H9 (cell line): Measurements from ENCODE around the gene KCNJ11. TPM values are rescaled to one million over a fixed set of nuclear protein-coding genes. Genes with fewer than 3 reads are reported as not detected.

Experiments
- DNase-seq: peaks from one replicate; pipeline ENCODE4 v3.0.0-alpha.2; 2017
- H2AFZ ChIP-seq: one replicate; pipeline ENCODE4 v1.6.1; 2013; ENCODE audit warnings: mild to moderate bottlenecking, low read length, control low read depth, moderate library complexity
- H2AK5ac ChIP-seq: 2 replicates; pipeline ENCODE4 v1.6.1; 2013; ENCODE audit warnings: low read length, control low read depth, mixed read lengths; ENCODE audit not compliant: insufficient read length
- H2BK120ac ChIP-seq: one replicate; pipeline ENCODE4 v1.6.1; 2013; ENCODE audit warnings: low read depth, mild to moderate bottlenecking, low read length, control low read depth, inconsistent platforms; ENCODE audit not compliant: poor library complexity, severe bottlenecking
- H2BK12ac ChIP-seq: 2 replicates; pipeline ENCODE4 v1.6.1; 2013; ENCODE audit warnings: low read length, control low read depth, mixed read lengths, low read depth; ENCODE audit not compliant: insufficient read length
- H2BK15ac ChIP-seq: 2 replicates; pipeline ENCODE4 v1.6.1; 2013; ENCODE audit warnings: low read depth, low read length, control low read depth
- H2BK20ac ChIP-seq: one replicate; pipeline ENCODE4 v1.6.1; 2013; ENCODE audit warnings: low read depth, mild to moderate bottlenecking, low read length, control low read depth, inconsistent platforms; ENCODE audit not compliant: poor library complexity, severe bottlenecking
- H2BK5ac ChIP-seq: 2 replicates; pipeline ENCODE4 v1.6.1; 2013; ENCODE audit warnings: low read length, control low read depth, mixed read lengths; ENCODE audit not compliant: insufficient read length
- H3K14ac ChIP-seq: 2 replicates; pipeline ENCODE4 v1.6.1; 2013; ENCODE audit warnings: low read length, control low read depth; ENCODE audit not compliant: insufficient read depth
- H3K18ac ChIP-seq: 2 replicates; pipeline ENCODE4 v1.6.1; 2013; ENCODE audit warnings: low read depth, mild to moderate bottlenecking, mixed read lengths, low read length, control low read depth; ENCODE audit not compliant: insufficient read length
- H3K23ac ChIP-seq: 2 replicates; pipeline ENCODE4 v1.6.1; 2013; ENCODE audit warnings: low read length, control low read depth, mixed read lengths, low read depth; ENCODE audit not compliant: insufficient read length
- H3K23me2 ChIP-seq: 2 replicates; pipeline ENCODE4 v1.6.1; 2013; ENCODE audit warnings: low read depth, mild to moderate bottlenecking, mixed read lengths, low read length, control low read depth; ENCODE audit not compliant: insufficient read length, poor library complexity, severe bottlenecking
- H3K27ac ChIP-seq: 2 replicates; pipeline ENCODE4 v1.5.1; 2013; ENCODE audit warnings: low read length, control low read depth, mixed read lengths, low read depth; ENCODE audit not compliant: insufficient read length
- H3K27me3 ChIP-seq: 2 replicates; pipeline ENCODE4 v1.6.1; 2013; ENCODE audit warnings: low read length, control low read depth, inconsistent platforms; ENCODE audit not compliant: insufficient read depth
- H3K4ac ChIP-seq: 2 replicates; pipeline ENCODE4 v1.6.1; 2013; ENCODE audit warnings: low read depth, mild to moderate bottlenecking, control low read depth, inconsistent platforms, low read length, moderate library complexity
- H3K4me1 ChIP-seq: 2 replicates; pipeline ENCODE4 v1.6.1; 2013; ENCODE audit warnings: low read length, control low read depth, inconsistent platforms; ENCODE audit not compliant: insufficient read depth
- H3K4me2 ChIP-seq: 2 replicates; pipeline ENCODE4 v1.6.1; 2013; ENCODE audit warnings: low read length, control low read depth, mixed read lengths; ENCODE audit not compliant: insufficient read length, insufficient read depth
- H3K56ac ChIP-seq: 2 replicates; pipeline ENCODE4 v1.6.1; 2013; ENCODE audit warnings: low read depth, mild to moderate bottlenecking, mixed read lengths, low read length, control low read depth; ENCODE audit not compliant: insufficient read length
- H3K79me1 ChIP-seq: 2 replicates; pipeline ENCODE4 v1.6.1; 2013; ENCODE audit warnings: low read depth, mild to moderate bottlenecking, moderate library complexity, low read length, control low read depth, inconsistent platforms; ENCODE audit not compliant: insufficient read depth, poor library complexity, severe bottlenecking
- H3K79me2 ChIP-seq: 2 replicates; pipeline ENCODE4 v1.6.1; 2013; ENCODE audit warnings: low read length, control low read depth, inconsistent platforms; ENCODE audit not compliant: insufficient read depth
- H3K9ac ChIP-seq: 2 replicates; pipeline ENCODE4 v1.6.1; 2013; ENCODE audit warnings: low read length, control low read depth, mixed read lengths; ENCODE audit not compliant: insufficient read length; ENCODE audit errors: extremely low read depth
- H3K9me3 ChIP-seq: one replicate; pipeline ENCODE4 v1.6.1; 2013; ENCODE audit warnings: low read depth, low read length, inconsistent platforms; ENCODE audit not compliant: control insufficient read depth
- H3T11ph ChIP-seq: one replicate; pipeline ENCODE4 v1.6.1; 2013; ENCODE audit warnings: mild to moderate bottlenecking, low read length, control low read depth, inconsistent platforms
- H4K20me1 ChIP-seq: one replicate; pipeline ENCODE4 v1.6.1; 2013; ENCODE audit not compliant: control insufficient read depth, insufficient read length, insufficient read depth
- H4K5ac ChIP-seq: 2 replicates; pipeline ENCODE4 v1.6.1; 2013; ENCODE audit warnings: low read depth, mild to moderate bottlenecking, mixed read lengths, low read length, control low read depth; ENCODE audit not compliant: insufficient read length
- H4K8ac ChIP-seq: replicated peaks from 2 replicates; pipeline ENCODE4 v1.6.1; 2013; ENCODE audit warnings: low read length, control low read depth, mixed read lengths, low read depth; ENCODE audit not compliant: insufficient read length
- H4K91ac ChIP-seq: 2 replicates; pipeline ENCODE4 v1.6.1; 2013; ENCODE audit warnings: low read depth, mild to moderate bottlenecking, moderate library complexity, mixed read lengths, low read length, control low read depth; ENCODE audit not compliant: insufficient read length
- H3K27ac Mint-ChIP-seq, 3 experiments: 2 replicates in 2 of 3; 3 replicates in 1 of 3; pipeline ENCODE4 v1.8.0; 2020 to 2021; ENCODE audit warnings: mixed read lengths in 3 of 3, mild to moderate bottlenecking in 1 of 3, moderate library complexity in 1 of 3
- H3K27me3 Mint-ChIP-seq: 2 replicates; pipeline ENCODE4 v1.8.0; 2021; ENCODE audit warnings: low read depth, mild to moderate bottlenecking, moderate library complexity, mixed read lengths
- H3K36me3 Mint-ChIP-seq, 3 experiments: 2 replicates in 2 of 3; 3 replicates in 1 of 3; pipeline ENCODE4 v1.8.0; 2020 to 2021; ENCODE audit warnings: low read depth in 3 of 3, mixed read lengths in 3 of 3; ENCODE audit not compliant: insufficient read depth in 1 of 3
- H3K4me1 Mint-ChIP-seq, 2 experiments: 2 replicates each; pipeline ENCODE4 v1.8.0; 2020; ENCODE audit warnings: mixed read lengths in 2 of 2
- H3K4me3 Mint-ChIP-seq, 2 experiments: 2 replicates in 1 of 2; 3 replicates in 1 of 2; pipeline ENCODE4 v1.8.0; 2020 to 2021; ENCODE audit warnings: mild to moderate bottlenecking in 2 of 2, mixed read lengths in 2 of 2, moderate library complexity in 1 of 2
- H3K9me3 Mint-ChIP-seq, 2 experiments: 2 replicates in 1 of 2; 3 replicates in 1 of 2; pipeline ENCODE4 v1.8.0; 2020; ENCODE audit warnings: mild to moderate bottlenecking in 2 of 2, mixed read lengths in 2 of 2, moderate library complexity in 1 of 2
- WGBS: extraction: QIAGEN DNeasy Blood & Tissue Kit; methylation state at CpG from one replicate; pipeline ENCODE4 v1.1.7; 2013; ENCODE audit warnings: missing lambda C conversion rate, low lambda C conversion rate, mixed read lengths; ENCODE audit not compliant: insufficient read length; ENCODE audit errors: extremely low coverage; 5-methylcytosine and 5-hydroxymethylcytosine counted together
- total RNA-seq: library from RNA; stranded (reverse); gene quantifications from 2 replicates; pipeline ENCODE4 v1.2.1, GENCODE V29; 2021
- TF ChIP-seq, protein P1 (sequence below): fragments of 200-600 bp; sonication (generic); conservative IDR thresholded peaks from 3 replicates; pipeline ENCODE4 v1.8.0; 2021; ENCODE audit warnings: antibody characterized with exemption, mild to moderate bottlenecking

The KCNJ11 gene
- total RNA-seq, 1 experiment from 2014 or later: 2.3 TPM

DNA sequence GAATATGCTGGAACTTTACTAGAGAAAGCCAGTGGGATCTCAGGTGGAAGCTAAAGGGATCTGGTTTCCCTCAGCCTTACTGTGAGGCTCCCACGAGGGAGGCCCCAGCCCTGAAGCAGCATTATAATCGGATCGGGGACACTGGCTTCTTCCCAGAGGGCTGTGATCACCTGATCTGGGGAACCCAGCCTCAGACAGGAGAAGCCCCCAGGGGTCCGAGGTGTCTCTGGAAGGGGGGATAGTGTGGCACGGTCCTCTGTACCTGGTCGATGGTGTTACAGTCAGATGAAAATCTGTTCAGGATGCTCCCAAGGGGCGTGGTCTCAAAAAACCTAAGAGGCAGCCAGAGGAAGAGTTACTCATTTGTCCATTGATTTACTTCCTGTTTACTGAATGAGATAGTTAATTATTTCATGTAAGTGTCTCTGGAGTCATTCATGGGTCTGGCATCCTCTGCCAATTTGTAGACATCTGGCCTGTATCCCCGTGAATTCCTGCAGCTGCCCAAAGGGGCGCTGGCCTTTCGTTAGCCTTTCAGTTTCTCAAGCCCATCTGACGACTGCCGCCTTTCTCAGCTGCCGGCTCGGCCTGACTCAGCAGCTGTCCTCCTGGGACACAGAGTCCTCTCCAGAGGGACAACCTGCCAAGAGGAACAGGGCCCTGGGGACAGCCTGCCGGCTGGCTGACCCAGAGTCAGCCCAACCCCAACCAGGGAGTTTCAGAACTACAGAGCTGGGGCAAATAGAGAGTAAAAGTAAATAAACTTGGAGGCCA lies 17.0 kb upstream of the KCNJ11 start:
- TF ChIP-seq, protein P1, sequence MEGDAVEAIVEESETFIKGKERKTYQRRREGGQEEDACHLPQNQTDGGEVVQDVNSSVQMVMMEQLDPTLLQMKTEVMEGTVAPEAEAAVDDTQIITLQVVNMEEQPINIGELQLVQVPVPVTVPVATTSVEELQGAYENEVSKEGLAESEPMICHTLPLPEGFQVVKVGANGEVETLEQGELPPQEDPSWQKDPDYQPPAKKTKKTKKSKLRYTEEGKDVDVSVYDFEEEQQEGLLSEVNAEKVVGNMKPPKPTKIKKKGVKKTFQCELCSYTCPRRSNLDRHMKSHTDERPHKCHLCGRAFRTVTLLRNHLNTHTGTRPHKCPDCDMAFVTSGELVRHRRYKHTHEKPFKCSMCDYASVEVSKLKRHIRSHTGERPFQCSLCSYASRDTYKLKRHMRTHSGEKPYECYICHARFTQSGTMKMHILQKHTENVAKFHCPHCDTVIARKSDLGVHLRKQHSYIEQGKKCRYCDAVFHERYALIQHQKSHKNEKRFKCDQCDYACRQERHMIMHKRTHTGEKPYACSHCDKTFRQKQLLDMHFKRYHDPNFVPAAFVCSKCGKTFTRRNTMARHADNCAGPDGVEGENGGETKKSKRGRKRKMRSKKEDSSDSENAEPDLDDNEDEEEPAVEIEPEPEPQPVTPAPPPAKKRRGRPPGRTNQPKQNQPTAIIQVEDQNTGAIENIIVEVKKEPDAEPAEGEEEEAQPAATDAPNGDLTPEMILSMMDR: peak; percentile 40; the same call in 2 of the 3 replicates
- Histone ChIP-seq H3K9me3 (no peaks in the 10 kb centered on the region), H3K18ac (no peak overlapping the region), H2BK5ac (no peak overlapping the region), H2BK20ac (no peak overlapping the region), H3K4me1 (no peaks in the 10 kb centered on the region), H4K8ac (no peak overlapping the region), H2BK12ac (no peak overlapping the region), H3K27me3 (no peaks in the 10 kb centered on the region), H2BK120ac (no peak overlapping the region), H3K4me2 (no peak overlapping the region), H3K4ac (no peak overlapping the region), H3K14ac (no peak overlapping the region), H3K79me2 (no peaks in the 10 kb centered on the region), H3K79me1 (no peaks in the 10 kb centered on the region), H3K9ac (no peak overlapping the region), H4K91ac (no peak overlapping the region), H3K23me2 (no peaks in the 10 kb centered on the region), H3K27ac (no peak overlapping the region), H4K5ac (no peak overlapping the region), H3K23ac (no peak overlapping the region), H3K56ac (no peak overlapping the region), H3T11ph (no peak overlapping the region), H2AFZ (no peak overlapping the region), H2AK5ac (no peak overlapping the region), H2BK15ac (no peak overlapping the region), H4K20me1 (no peaks in the 10 kb centered on the region)
- Mint-ChIP-seq H3K36me3 (no peaks in the 10 kb centered on the region), H3K9me3 (peaks cover 0 to 4% of the 10 kb centered on the region in 2 experiments; a peak in 1 of 5 replicates), H3K27ac (no peak overlapping the region), H3K27me3 (peaks cover 11% of the 10 kb centered on the region), H3K4me1 (peaks cover 2 to 13% of the 10 kb centered on the region in 2 experiments; a peak in 2 of 4 replicates), H3K4me3 (no peak overlapping the region)
- WGBS: no CpG with 5 or more reads among the region's 15 CpGs
- peak; percentile 54 for DNase-seq
